Nephron (organoid): Measurements from ENCODE around the gene TUBA8.

ENCODE experiments used
- H3K27ac Mint-ChIP-seq, 3 experiments: 2 replicates each; pipeline ENCODE4 v1.8.0; 2020; ENCODE audit warnings: mixed read lengths in 3 of 3, mild to moderate bottlenecking in 2 of 3, moderate library complexity in 1 of 3
- H3K27me3 Mint-ChIP-seq: 2 replicates; pipeline ENCODE4 v1.8.0; 2021; ENCODE audit warnings: low read depth, mild to moderate bottlenecking, moderate library complexity, mixed read lengths
- H3K36me3 Mint-ChIP-seq: 2 replicates; pipeline ENCODE4 v1.8.0; 2020; ENCODE audit warnings: low read depth, mixed read lengths
- H3K4me1 Mint-ChIP-seq: 2 replicates; pipeline ENCODE4 v1.8.0; 2020; ENCODE audit warnings: mixed read lengths
- H3K4me3 Mint-ChIP-seq, 3 experiments: 2 replicates each; pipeline ENCODE4 v1.8.0; 2020; ENCODE audit warnings: mild to moderate bottlenecking in 3 of 3, mixed read lengths in 3 of 3, moderate library complexity in 2 of 3
- H3K9me3 Mint-ChIP-seq: 2 replicates; pipeline ENCODE4 v1.8.0; 2020; ENCODE audit warnings: mixed read lengths
- TF ChIP-seq, protein P1 (sequence below), 3 experiments: fragments of 200-600 bp; sonication (generic); IDR thresholded peaks; one replicate each; pipeline ENCODE4 v1.5.0; 2021; ENCODE audit warnings: antibody characterized with exemption in 3 of 3; ENCODE audit not compliant: unreplicated experiment in 3 of 3

Gene TUBA8

DNA sequence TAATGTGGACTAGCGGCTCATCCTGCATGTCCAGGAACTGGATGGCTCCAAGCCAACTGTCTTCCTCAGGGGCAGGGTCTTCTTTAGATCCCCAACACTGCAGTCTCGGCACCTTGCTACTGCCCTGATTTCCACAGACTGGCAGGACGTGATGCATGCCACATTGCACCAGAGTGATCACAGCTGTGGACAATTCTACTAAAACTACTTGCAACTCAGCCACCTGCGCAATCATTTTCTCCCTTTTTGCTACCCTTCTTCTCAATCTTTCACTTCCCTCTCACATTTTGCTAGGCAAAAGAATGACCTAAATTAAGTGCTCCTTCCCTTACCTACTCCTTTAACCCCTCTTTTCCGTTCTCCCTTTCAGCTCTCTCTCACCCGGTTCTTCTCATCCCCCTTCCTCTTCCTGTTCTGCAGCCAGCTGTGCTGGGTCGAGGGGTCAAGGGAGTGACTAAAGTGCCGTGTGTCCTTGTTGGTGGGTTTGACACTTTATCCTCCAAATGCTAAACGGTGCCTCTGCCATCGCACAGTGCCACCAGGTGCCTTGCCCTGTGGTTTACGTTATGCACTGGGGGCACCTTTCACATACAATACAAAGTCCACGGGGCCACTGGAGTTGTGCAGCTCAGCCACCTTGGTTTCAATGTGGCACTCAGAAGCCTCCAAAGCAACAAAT is 44.3 kb upstream of the TUBA8 start:
- TF ChIP-seq, protein P1, sequence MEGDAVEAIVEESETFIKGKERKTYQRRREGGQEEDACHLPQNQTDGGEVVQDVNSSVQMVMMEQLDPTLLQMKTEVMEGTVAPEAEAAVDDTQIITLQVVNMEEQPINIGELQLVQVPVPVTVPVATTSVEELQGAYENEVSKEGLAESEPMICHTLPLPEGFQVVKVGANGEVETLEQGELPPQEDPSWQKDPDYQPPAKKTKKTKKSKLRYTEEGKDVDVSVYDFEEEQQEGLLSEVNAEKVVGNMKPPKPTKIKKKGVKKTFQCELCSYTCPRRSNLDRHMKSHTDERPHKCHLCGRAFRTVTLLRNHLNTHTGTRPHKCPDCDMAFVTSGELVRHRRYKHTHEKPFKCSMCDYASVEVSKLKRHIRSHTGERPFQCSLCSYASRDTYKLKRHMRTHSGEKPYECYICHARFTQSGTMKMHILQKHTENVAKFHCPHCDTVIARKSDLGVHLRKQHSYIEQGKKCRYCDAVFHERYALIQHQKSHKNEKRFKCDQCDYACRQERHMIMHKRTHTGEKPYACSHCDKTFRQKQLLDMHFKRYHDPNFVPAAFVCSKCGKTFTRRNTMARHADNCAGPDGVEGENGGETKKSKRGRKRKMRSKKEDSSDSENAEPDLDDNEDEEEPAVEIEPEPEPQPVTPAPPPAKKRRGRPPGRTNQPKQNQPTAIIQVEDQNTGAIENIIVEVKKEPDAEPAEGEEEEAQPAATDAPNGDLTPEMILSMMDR (IDR thresholded peaks at IDR 0.05; ENCODE audit: unreplicated experiment in 3 of 3) = no peak
- Mint-ChIP-seq H3K9me3 (no peaks in the 10 kb centered on the region), H3K4me3 (no peak overlapping the region), H3K27ac (no peak overlapping the region), H3K36me3 (no peaks in the 10 kb centered on the region), H3K27me3 (peaks cover 33% of the 10 kb centered on the region), H3K4me1 (peaks cover 15% of the 10 kb centered on the region)

DNA sequence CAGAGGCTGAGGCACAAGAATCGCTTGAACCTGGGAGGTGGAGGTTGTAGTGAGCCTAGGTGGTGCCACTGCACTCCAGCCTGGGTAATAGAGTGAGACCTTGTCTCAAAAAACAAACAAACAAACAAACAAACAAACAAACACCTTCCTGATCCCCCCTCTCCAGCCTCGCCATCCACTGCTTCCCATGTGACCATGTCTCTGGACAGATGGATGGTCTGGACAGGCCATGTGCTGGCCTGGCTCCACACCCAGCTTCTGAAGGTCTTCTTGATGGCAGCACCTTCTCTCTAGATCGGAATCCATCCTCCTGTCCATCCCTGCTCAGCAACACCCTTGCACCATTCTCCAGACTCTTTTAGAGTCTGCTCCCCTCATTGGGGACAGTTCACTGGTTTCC is 43.5 kb upstream of the TUBA8 start:
- Mint-ChIP-seq H3K9me3 (no peaks in the 10 kb centered on the region), H3K36me3 (no peaks in the 10 kb centered on the region), H3K27ac (peak overlapping the region in 1 of 3 experiments; percentile 81), H3K4me1 (peaks cover 20% of the 10 kb centered on the region), H3K27me3 (peaks cover 33% of the 10 kb centered on the region), H3K4me3 (no peak overlapping the region)
- TF ChIP-seq, protein P1 (IDR thresholded peaks at IDR 0.05; ENCODE audit: unreplicated experiment in 3 of 3) = no peak

DNA sequence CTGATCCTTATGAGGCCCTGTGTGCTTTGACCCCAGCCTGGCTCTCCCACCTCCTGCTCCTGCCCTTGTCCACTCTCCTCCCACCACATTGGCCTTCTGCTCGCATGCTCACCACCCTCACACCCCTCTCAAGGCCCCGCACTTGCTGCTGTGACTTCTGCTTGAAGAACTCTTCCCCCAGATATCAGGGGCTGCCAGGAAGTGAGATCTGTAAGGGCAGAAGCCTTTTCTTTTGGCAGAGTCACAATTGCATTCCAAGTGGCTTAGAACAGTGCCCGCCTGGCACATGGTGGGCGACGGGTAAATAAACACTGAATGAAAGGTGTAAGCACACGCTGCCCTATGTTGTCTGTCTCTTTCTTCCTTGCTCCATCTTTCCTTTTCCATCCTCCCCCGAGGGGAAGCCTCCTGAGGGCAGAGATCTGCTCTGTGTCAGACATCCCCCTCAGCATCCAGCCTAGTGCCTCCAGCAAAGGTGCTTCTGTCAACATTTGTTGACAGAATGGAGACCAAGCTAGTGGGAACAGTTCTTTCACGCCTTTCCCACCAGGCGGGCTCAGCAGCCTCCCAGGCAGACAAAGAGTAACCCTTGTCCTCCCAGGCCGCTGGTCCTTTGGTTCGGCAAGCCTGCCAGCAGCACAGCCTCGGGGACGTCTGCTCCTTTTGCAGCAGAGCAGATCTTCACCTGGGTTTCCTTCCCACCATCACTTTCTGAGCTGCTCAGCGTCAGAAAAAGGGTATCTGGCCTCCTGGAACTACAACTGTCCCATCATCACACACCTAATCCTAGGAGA is 42.9 kb upstream of the TUBA8 start:
- Mint-ChIP-seq H3K27me3 (peaks cover 36% of the 10 kb centered on the region), H3K9me3 (no peaks in the 10 kb centered on the region), H3K36me3 (no peaks in the 10 kb centered on the region), H3K4me3 (no peak overlapping the region), H3K27ac (peak overlapping the region in 1 of 3 experiments; percentile 81), H3K4me1 (peaks cover 22% of the 10 kb centered on the region)
- TF ChIP-seq, protein P1 (IDR thresholded peaks at IDR 0.05; ENCODE audit: unreplicated experiment in 3 of 3) = no peak

DNA sequence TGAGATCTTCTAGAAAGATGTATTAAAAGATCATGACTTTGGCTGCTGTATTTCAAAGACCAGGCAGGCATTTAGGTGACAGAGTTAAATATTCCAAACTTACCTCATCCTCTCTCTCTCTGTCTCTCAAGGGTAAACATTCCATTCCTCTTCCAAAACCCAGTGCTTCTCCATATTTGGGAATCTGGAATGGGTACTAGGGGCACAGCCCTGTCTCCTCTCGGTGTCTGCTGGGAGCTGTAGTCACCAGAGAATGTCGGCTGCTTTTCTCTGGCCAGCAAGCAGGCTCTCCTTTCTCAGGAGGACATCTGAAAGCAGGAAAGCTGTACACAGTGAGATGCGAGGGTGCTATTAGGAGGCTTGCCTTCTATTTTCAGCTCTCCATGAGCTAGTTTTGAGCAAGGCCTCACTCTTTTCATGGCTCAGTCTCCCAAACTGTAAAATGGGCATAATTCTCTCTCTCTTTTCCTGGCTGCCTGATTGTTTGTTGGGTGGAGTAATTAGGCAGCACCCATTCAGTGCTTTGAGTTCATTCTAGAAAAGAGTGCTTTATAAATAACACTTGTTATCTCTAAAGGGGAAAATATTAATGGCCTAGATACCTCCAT is 42.1 kb upstream of the TUBA8 start:
- Mint-ChIP-seq H3K27ac (peak overlapping the region in 1 of 3 experiments; percentile 81), H3K27me3 (peaks cover 35% of the 10 kb centered on the region), H3K4me1 (peaks cover 22% of the 10 kb centered on the region), H3K9me3 (no peaks in the 10 kb centered on the region), H3K4me3 (no peak overlapping the region), H3K36me3 (no peaks in the 10 kb centered on the region)
- TF ChIP-seq, protein P1 (IDR thresholded peaks at IDR 0.05; ENCODE audit: unreplicated experiment in 3 of 3) = no peak

DNA sequence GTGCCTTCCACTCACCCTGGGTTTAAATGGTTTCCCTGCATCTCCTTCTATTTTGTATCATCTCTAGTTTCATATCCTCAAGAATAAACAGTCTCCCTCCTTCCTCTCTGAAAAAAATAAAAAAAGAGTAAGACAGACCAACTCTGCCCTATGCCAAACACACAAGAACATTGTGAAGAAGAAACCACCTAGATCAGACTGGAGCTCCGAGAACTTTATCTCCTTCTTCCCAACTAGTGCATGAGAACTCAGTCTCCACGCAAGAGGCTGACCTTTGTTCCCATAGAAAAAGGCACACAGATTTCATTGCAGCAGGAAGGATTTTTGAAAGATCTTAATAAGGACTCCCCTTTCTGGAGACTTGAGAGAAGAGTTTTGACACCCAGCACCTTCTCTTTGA is 41.6 kb upstream of the TUBA8 start:
- Mint-ChIP-seq H3K36me3 (no peaks in the 10 kb centered on the region), H3K27ac (no peak overlapping the region), H3K4me1 (peaks cover 22% of the 10 kb centered on the region), H3K27me3 (peaks cover 31% of the 10 kb centered on the region), H3K9me3 (no peaks in the 10 kb centered on the region), H3K4me3 (no peak overlapping the region)
- TF ChIP-seq, protein P1 (IDR thresholded peaks at IDR 0.05; ENCODE audit: unreplicated experiment in 3 of 3) = no peak
